CD1c-positive myeloid dendritic cell (primary cell): ENCODE measurements around the gene PCSK5.
"Not testable (repeated sequence)": the region's sequence is repeated elsewhere in the genome, so short reads cannot be mapped to it uniquely, and the experiment has no call there.

Experiments
- DNase-seq: peaks from one replicate; pipeline ENCODE4 v3.0.0-alpha.2; 2016; ENCODE audit errors: extremely low spot score

Gene PCSK5

DNA sequence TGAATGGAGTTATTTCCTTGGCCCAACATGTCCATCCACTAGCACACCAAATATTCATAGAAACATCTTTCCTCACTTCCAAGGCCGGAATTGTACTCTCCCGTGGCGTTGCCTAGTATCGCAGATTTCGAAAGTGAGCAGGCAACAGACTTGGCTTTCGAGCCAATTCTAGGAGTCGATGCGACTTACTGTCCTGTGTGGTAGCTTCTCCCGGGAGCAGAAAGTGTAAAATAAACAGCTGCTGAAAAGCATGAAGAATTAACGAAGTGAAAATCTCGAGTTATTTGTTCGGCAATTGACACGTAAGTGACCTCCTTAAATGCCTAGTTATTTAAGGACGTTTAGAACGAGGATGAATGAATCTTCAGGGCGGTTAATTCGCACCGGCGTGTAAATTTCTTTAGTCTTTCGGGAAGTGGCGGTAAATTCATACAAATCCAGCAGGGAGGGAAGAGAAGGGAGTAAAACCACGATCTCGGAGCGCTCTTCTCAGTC, 449 bp upstream of the PCSK5 start:
- DNase-seq = peak; percentile 61

DNA sequence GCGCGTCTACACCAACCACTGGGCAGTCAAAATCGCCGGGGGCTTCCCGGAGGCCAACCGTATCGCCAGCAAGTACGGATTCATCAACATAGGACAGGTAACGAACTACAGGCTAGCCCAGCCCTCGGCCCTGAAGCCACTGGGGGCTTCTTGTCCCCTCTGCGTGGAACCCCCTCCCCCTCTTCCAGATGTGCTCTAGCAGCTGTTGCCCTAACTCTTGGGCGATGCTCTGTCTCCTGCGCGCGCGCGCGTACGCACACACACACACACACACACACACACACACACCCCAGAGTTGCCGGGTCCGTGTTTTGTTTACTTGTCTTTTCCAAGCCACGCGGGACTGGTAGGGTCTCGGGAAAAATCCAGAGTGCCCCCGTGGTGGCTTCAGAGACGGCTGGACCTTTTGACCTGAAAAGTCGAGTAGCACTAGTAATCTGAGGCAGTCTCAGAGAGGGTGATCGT, 836 bp downstream of the PCSK5 start:
- peak; percentile 21 for DNase-seq

DNA sequence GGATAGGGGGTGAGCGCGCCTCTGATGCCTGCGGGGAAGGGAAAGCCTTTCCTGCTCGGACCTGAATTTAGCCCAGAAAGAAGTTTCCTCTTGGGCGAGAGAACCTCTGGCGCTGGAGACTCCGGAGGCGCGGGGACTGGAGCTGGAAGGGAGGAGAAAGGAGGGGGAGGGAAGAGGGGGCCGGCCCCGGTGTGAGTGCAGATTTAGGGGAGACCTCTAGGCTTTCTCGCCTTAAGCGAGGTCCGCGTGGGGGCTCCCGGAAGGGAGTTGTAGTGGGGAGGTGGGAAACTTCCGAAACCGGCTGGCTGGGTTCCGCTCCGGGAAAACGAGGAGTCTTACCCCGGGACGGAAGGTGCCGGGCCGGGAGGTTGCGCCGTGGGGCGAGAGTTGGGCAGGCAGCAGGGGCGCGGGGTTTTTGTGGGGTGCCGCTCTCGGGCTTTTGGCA, 1.3 kb downstream of the PCSK5 start:
- DNase-seq = peak; percentile 32

DNA sequence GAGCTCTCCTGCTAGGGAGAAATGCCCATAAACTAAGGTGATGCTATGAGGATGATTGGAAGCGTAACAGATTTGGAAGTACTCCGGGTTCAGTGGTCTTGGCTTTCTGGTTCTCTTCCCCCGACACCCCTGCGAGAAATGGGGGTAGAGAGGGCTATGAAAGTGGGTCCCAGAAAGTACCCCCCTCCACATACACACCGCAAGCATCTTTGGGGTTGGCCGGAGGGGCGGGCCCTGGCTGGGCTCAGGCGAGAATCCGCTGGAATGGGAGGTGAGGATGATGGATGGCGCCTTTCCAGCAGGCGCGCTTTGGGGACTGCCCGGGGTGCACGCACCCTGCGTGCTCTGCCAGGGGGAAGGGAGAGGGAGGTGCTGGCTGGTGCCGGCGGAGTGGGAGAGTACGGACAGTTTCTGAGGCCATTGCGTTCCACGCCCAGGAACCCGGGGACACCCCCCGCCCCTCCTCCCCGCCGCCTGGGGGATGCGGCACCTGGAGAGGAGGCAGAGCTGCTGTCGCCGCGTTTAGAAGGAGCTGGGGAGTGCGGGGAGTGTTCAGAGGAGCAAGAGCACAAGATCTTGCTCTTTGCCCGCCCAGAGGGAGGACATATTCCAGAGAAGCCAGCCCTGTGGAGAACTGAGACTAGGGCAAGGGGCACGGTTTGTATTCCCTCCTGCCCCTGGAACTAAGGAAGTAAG, 1.9 kb downstream of the PCSK5 start:
- DNase-seq = peak; percentile 53

DNA sequence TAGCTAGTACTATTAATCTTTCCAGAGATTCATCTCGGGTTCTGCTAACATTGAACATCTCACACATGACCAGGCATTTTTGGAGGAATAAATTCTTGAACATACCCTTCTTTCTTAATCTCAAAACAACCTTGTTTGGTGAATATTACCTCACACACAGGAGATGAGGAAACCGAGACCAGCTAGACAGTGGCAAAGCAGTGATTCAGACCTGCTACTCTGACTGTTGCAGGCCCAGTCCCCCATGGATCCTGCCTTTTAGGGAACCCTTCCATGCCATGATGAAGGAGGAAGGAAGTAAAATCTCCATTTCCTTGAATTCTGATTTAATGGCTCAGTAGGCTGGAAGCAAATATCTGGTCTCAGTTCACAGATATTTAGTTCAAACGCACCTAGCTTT, 2.6 kb downstream of the PCSK5 start:
- DNase-seq = peak; percentile 75

DNA sequence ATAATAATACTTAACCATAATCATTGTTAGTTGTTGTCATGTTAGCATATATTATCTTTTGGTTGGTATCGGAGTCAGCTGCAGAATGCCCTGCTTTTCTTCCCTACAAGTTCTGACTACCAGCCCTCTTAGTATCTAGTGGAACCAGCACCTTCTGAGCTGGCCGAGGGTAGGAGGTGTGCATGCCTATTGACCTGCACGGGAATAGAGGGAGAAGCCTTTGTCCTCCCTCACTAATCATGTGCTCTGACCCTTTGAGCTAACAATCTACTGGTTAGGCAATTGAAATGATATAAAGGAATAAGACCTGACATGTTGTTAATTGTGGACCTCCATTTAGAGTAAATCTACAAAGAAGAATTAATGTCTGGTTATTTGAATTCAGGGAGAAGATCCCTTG, 4.1 kb downstream of the PCSK5 start:
- DNase-seq = no peak

DNA sequence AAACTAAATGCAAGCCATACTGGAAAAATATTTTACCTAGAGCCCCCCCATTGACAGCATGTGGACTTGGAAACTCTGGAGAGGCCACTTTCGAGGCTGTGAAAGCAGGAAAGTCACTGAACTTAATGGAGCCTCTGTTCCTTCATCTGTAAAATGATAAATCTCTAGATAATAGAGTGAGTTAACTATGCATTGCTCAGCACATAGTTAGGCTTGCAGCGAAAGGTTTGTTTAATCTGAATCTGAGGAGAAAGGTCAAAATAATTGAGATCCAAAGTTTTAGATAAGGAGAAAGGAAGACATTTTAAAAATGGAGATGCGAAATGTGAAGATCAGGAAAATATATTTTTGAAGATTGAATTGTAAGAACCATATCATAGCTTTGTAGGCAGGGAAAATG, 4.6 kb downstream of the PCSK5 start:
- no peak for DNase-seq

DNA sequence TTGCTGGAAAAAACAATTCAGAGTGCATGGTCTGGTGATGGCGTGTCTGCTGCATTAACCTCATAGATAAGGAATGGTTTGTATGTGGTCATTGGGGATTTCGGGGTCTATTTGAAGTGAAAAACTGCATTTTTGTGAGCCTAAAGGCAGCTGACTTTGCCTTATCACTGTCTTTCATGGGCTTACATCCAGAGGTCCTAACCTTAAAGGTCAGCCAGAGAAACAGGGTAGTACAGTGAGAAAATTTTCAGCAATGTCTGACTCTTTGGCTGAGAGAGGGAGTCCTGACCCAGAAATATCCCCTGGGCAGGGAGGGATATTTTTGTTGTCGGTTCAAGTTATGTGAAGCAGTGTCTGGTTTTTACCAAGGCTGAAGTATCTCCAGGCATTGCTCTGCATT, 5.7 kb downstream of the PCSK5 start:
- DNase-seq = no peak

DNA sequence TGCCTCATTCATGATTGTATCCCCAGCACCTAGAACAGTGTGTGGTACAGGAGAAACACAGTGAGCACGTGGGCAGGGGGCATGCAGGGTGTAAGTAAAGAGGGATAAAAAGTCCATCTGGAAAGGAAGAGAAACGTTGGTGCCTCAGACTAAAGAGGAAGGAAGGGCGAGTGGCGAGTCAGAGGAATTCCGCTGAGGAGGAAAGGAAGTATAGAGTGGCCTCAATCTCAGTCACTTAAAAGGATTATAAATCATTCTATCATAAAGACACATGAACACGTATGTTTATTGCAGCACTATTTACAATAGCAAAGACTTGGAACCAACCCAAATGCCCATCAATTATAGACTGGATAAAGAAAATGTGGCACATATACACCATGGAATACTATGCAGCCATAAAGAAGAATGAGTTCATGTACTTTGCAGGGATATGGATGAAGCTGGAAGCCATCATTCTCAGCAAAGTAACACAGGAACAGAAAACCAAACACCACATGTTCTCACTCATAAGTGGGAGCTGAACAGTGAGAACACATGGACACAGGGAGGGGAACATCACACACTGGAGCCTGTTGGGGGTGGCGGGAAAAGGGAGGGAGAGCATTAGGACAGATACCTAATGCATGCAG, 10.5 kb downstream of the PCSK5 start:
- DNase-seq = not testable (repeated sequence)

DNA sequence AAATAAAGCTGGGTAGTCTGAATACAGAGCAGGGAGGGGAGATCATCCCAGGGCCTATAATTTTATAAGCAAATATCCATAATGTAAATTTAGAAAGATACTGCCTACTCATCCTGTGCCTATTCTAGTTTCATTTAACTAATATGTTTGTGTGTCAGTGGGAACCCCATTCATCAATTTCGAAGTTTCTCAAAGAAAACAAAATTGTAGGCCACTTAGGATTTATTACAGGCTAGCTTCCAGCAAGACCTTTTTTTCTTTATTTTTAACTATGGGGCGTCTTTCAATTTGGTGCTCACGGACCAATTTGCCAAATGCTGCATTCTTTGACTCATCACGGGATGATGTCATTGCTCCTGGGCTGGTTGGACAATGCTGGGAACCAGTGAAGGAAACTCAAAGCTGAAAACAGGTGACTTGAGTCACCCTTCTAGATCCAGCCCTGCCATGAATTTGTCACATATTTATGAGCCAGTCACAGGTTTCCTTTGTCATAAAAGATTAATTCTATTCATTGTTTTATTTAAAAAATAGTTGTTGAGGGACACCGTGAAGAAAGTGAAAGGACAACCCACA, 13.4 kb downstream of the PCSK5 start:
- no peak for DNase-seq

DNA sequence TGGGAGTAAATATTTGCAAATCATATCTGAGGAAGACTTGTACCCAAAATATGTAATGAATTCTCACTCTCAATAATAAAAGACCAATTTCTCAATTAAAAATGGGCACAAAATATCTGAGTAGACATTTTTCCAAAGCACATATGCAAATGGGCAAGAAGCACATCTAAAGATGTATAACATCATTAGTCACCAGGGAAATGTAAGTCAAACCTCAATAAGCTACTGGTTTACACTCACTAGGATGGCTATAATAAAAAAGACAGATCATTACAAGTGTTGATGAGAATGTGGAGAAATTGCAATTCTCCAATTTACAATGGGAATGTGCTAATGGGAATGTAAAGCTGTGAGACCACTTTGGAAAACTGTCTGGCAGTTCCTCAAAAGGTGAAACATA, 13.9 kb downstream of the PCSK5 start:
- DNase-seq = no peak

DNA sequence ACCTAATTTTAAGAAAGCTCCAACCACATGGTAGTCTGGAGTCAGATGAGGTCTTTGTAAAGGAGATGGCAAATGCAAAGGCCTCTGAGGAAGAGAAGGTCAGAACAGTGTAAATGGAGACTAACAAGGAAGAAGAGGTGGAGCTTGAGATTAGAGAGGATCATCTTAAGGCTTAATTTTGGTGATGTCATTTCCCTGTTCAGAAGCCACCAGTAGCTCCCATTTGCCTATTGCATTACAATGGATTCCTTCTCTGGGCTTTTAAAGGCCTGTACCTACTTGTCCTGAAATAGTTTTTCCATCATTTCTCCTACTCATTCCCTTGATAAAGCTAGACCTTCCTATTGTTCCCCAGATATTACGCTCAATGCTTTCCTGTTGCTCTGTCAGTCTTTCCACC, 16.1 kb downstream of the PCSK5 start:
- no peak for DNase-seq

DNA sequence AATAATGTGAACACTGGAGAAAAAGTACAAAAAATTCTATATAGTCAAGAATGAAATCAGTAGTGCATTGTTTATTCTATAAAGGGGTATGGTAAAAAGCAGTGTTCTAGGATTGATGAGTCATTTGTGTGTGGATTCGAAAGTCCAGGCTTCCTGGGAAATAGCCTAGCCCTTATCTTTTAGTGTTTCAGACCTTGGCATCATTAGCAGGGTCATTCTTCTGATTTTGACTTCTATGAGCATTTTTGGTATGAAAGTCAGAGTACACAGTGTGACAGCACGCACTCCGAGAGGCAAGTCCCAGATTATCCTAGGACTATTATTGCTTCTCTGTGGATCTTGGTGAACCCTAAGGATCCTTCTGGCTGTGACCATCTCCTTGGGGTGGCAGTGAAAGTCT, 16.9 kb downstream of the PCSK5 start:
- no peak for DNase-seq

DNA sequence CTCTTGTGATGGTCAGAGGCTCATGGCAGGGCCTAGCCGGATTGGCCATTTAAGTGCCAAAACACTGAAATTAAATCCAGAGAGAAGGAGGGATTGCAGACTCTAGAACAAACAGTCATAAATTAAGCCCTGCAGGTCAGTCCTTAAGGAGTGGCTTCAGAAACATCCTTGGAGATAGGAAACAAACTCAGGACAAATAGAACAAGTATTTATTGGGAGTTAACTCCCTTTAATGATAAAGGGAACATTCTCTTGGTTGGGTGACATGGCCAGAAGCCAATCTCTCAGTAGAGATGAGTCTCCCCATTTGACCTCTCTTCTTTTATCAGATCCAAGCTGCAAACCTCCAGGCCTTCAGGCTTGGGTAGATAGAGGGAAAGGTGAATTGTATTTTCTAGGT, 17.4 kb downstream of the PCSK5 start:
- DNase-seq = no peak

DNA sequence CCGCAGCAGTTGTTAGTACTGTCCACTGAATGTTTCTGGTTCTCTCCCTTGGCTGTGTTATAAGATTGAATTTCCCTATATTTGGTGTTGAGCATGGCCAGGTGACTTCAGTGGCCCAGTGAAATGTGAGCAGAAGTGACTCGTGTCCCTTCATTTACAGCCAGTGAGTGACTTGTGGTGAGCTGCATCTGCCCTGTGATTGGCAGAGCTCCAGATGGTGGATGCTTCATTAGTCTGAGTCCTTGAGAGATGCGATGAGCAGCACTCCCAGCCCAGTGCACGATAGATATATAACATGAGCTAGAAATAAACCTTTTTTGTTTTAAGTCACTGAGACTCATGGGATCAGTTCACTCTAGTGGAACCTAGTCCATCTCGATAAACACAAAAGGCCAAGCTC, 19.3 kb downstream of the PCSK5 start:
- DNase-seq = no peak

DNA sequence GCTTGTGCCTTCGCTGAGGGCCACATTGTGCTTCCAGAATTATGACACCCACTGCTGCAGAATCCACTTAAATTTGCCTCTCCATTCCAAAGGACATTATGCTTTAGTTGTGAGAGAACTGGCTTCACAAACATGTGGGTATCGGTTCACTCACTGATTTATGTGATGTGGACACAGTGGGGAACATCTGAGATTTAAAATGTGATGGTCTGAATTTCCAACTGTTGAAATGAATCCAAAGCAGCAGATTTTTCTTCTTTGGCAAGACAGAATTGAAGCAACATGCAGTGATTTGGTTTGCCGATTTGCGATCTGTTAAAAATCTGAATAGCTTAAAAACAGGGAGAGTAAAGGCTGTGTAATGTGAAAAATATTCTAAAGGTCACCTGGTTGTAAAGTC, 20.3 kb downstream of the PCSK5 start:
- no peak for DNase-seq

DNA sequence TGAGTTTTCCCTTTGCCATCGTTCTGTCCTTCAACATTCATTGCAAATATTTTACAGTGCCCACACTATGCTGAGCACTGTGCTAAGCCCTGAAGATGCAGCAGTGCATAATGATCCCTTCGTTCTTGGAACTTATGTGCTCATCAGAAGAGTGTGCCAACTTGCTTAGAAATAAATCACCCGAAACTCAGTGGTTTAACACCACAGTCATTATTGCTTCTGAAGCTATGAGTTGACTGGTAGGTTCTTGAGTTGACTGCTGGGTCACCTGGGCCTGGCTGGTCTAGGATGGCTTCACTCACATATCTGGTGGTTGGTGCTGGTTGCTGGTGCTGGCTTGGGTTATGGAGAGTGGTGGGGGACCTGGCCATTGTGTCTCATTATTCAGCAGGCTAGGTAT, 20.9 kb downstream of the PCSK5 start:
- DNase-seq = no peak

DNA sequence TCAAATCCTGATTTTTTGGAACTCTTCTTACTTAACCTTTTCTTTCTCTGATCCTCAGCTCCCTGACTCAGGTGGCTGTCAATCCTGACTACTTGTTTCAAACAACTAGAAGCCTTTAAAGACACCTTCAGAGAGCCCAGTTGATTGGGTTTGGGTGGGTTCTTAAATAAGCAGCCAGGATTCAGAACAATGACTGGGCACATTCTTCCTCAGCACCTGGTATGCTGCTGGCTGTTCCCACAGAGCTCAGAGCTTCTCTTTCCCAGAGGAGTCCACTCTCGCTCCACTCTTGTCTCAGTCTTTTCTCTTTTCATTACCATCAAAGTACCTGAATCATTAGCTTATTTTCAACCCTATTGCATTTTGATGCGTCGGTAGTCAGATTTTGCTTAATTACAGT, 22.5 kb downstream of the PCSK5 start:
- DNase-seq = no peak

DNA sequence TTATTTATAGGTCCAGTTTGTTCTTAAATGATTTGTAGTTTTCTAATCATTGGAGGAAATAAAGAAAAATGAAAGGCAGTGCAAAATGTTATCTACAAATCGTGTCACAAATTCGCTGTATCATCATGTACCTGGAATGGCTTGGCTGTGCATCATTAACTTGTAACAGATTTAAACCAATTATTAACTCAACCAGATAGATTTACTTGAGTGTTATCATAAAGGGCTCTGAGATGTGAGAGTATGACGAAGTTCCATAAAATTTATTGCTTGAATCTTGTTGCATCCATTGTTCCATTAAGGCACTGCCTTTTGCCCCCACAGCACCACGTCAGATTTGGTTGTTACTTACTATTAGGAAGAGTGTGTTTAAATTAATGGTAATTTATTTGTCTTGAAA, 23.5 kb downstream of the PCSK5 start:
- no peak for DNase-seq

DNA sequence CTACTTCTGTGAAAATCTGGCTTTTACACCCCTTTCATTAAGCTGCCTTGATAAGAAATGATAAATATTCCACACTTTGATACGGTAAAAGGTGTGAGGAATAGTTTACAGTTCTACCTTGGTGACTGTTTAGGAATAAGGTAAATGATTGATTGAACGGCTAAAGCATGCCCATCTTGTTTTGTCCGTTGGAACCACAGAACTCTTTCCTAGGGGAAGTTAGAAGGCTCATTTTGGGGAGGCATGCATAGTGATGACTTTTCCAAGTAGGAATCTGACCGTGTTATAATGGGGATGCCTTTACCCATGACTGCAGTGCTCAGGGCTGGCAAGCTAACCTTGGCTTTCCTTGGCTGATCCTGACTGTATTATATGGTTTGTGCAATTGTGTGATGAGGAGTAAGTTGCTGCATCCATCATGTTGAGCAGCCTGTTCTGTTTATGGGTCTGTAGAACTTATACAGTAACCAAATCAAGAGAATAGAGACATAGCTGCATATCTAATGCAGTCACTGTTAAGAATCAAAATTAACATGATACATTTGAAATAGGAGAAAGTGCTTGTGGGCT, 24.5 kb downstream of the PCSK5 start:
- DNase-seq = no peak

DNA sequence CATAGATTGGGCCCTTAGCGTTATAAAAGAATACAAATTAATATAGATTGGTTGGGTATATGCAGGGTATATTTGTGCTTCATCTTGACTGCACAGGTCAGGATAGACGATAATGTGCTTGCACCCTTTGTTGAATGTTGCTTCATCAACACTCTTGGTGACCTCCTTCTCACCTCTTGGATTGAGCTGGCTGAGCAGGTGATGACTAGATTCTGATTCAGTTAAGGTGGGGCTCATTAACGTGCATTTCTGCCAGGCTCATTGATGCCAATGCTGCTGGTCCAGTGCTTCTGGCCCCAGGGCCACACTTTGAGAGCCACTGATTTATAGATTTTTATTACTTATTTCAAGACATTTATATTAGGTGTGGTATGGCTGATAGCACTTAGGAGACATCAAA, 27.7 kb downstream of the PCSK5 start:
- DNase-seq = no peak

DNA sequence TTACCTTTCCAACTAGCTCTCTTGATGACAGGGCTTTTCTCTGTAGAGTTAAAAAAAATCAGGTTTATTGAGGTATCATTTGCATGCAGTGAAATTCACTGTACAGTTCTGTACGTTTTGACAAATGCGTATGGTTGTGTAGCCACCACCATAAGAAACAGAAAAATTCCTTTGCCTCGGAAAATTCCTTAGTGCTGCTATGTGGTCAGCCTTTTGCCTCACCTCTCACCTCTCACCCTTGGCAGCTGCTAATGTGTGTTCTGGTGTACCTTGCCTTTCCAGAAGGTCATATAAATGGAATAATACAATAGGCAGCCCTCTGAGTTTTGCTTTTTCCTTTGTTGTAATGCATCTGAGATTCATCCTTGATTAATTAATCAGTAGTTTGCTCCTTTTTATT, 28.4 kb downstream of the PCSK5 start:
- DNase-seq = no peak
